Adrenal gland (tissue), 12 donors: ENCODE measurements around the gene ASTN2. TPM values are rescaled to one million over a fixed set of nuclear protein-coding genes. Genes with fewer than 3 reads are reported as not detected.

ENCODE experiments used
- DNase-seq, 7 donors: peaks; one replicate each; pipeline ENCODE4 v3.0.0-alpha.2; 2019 to 2020
- H3K27ac ChIP-seq, 5 donors: fragments of 200-600 bp; sonication (generic) in 4 of 5; 1 replicate in 3 of 5; 2 replicates in 2 of 5; pipeline versions ENCODE4 v1.5.1 to v1.8.0; 2016 to 2020; ENCODE audit warnings: mild to moderate bottlenecking in 1 of 5
- H3K27me3 ChIP-seq: fragments of 200-600 bp; 2 replicates; pipeline ENCODE4 v1.8.0; 2021
- H3K36me3 ChIP-seq, 2 donors: fragments of 200-600 bp; replicated peaks in 1 of 2; 1 replicate in 1 of 2; 2 replicates in 1 of 2; pipeline versions ENCODE4 v1.5.1 to v1.8.0; 2018 to 2022
- H3K4me1 ChIP-seq, 2 donors: fragments of 200-600 bp; replicated peaks in 1 of 2; 1 replicate in 1 of 2; 2 replicates in 1 of 2; pipeline versions ENCODE4 v1.5.1 to v1.8.0; 2018 to 2021
- H3K4me3 ChIP-seq, 4 donors: fragments of 200-600 bp; sonication (generic) in 3 of 4; one replicate each; pipeline ENCODE4 v1.5.1; 2016 to 2018
- H3K9me3 ChIP-seq, 3 donors: fragments of 200-600 bp; sonication (generic) in 1 of 3; replicated peaks in 1 of 3; 1 replicate in 2 of 3; 2 replicates in 1 of 3; pipeline versions ENCODE4 v1.5.1 to v1.8.0; 2016 to 2021
- CTCF ChIP-seq, 6 experiments: fragments of 450-650 bp in 4 of 6; fragments of 200-600 bp in 2 of 6; sonication (generic) in 1 of 6; IDR thresholded peaks; 1 replicate in 5 of 6; 2 replicates in 1 of 6; pipeline versions ENCODE4 v1.5.1 to v1.8.0; 2016 to 2021; ENCODE audit warnings: antibody characterized with exemption in 6 of 6, mild to moderate bottlenecking in 2 of 6, moderate library complexity in 1 of 6
- POLR2A ChIP-seq, 2 donors: fragments of 450-650 bp; IDR thresholded peaks; one replicate each; pipeline ENCODE4 v1.6.1; 2017; ENCODE audit warnings: antibody characterized with exemption in 2 of 2, mild to moderate bottlenecking in 2 of 2, moderate library complexity in 1 of 2
- WGBS, 4 donors: extraction: QIAGEN DNeasy Blood & Tissue Kit in 2 of 4; methylation state at CpG; one replicate each; pipeline versions ENCODE4 v1.1.5 to v1.1.7; 2013 to 2017; 5-methylcytosine and 5-hydroxymethylcytosine counted together
- intact Hi-C, 2 donors: fragments of 100-400 bp; cut with DNase I; formaldehyde crosslinking; loops; one replicate each; pipeline versions ENCODE4 v1.14.1 to v1.15.0; 2022 to 2023
- polyA plus RNA-seq, 3 donors: library from polyadenylated mRNA; stranded (reverse); fragments of 200-250 nt in 2 of 3; fragments of 350-450 nt in 1 of 3; fragmentation: Illumina TruSeq in 1 of 3; extraction: RNeasy Lipid Tissue Mini Kit (QIAGEN cat#74804) in 1 of 3; gene quantifications; one replicate each; pipeline ENCODE4 v1.2.3, GENCODE V29; 2013 to 2014
- total RNA-seq, 9 donors: library from RNA; depleted of rRNA in 4 of 9; stranded (reverse); fragments of >200 nt in 4 of 9; fragments of 120-200 nt in 1 of 9; fragmentation: NEBNext Ultra II Directional in 1 of 9; extraction: Animal tissue kit (Norgen Biotek cat#: 25700) in 1 of 9; gene quantifications; one replicate each; pipeline versions ENCODE4 v1.1.0 to v1.2.4, GENCODE V29; 2013 to 2023
- donor health status: healthy with polysubstance abuse.
- donor health status: Bipolar disorder and iron deficiency.
- donor health status: DM: yes; HTN: yes; CAD: no.
- donor health status: DM: no; HTN: no; CAD: no.
- donor health status: DM: no; HTN: no; CAD: no.
- donor health status: DM: yes; HTN: yes; CAD: no.

The ASTN2 gene
- total and polyA plus RNA-seq, 12 donors, result 2.5 to 15.6 (median 6.8) TPM

DNA sequence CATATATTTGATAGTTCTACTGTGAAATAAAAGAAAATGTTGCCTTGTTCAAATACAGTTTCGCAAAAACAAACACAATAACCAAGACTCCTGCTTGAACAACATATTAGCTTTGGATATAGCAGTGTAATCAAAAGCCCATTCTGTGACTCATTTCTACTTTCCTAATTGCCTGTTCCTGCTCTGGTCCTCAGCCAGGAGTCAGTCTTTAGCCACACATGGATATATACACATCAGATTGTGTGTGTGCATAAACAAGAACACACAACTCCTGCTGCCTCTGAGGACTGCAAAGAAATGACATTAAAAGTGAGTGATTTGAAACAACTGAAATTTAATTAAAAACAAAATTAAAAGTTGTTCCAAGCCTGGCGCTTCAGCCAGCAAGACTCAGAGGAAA lies 393.0 kb downstream of the ASTN2 start:
- DNase-seq, result no peak
- 78 to 91% (median 84%) methylated on average over 2 of the region's 2 CpGs for WGBS, 4 donors

DNA sequence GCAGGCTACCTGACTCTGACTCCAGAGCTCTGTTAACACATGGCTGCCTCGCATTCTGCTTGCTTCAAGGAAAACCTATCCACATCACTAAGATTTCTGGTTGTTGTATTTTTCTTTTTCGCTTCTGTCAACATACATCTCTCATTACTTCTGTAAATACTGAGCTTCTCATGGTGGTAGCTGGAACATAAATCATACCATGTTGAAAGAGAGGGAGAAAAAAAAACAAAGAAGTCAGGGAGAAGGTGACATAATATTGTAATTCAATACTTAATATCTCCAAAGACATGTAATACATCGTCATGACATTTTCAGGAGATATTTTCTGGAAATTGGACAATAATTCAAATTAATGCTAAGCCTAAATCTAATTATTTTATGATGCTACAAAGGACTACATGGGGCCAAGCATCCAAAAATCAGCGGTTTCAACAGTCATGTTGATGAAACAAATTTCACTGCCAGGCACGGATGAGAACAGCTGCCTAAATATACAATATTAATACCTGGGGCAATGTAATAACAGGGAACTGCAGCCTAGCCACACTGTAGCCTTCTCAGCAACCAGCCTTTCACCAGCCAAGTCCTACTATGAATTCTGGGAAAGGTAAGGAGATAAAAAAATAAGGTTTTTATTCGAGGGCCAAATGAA lies 395.8 kb downstream of the ASTN2 start:
- Histone ChIP-seq H3K27me3 (no peaks in the 10 kb centered on the region), H3K36me3 (no peaks in the 10 kb centered on the region), H3K4me3 (no peak overlapping the region), H3K27ac (no peak overlapping the region), H3K4me1 (no peaks in the 10 kb centered on the region), H3K9me3 (no peaks in the 10 kb centered on the region)
- peak in 2 of 7 donors; percentile 21 to 58 for DNase-seq
- intact Hi-C loops, result no loop called here
- WGBS, 4 donors, result 37 to 41% (median 38%) methylated on average over 6 of the region's 6 CpGs
- TF ChIP-seq POLR2A (IDR thresholded peaks at IDR 0.05), result no peak
- TF ChIP-seq CTCF (IDR thresholded peaks at IDR 0.05), result no peak

More for the DNA sequence above, 393.0 kb downstream of the ASTN2 start:
- Histone ChIP-seq H3K36me3 (no peaks in the 10 kb centered on the region), H3K27ac (no peak overlapping the region), H3K4me3 (no peak overlapping the region), H3K27me3 (no peaks in the 10 kb centered on the region), H3K4me1 (no peaks in the 10 kb centered on the region), H3K9me3 (no peaks in the 10 kb centered on the region)
- intact Hi-C loops, result no loop called here
- TF ChIP-seq CTCF (IDR thresholded peaks at IDR 0.05) (no peak), POLR2A (IDR thresholded peaks at IDR 0.05) (no peak)

GRCh38 chr9:117017414-117017985 lies 397.4 kb downstream of the ASTN2 start:
- Histone ChIP-seq H3K27ac (no peak overlapping the region), H3K27me3 (no peaks in the 10 kb centered on the region), H3K4me3 (no peak overlapping the region), H3K36me3 (no peaks in the 10 kb centered on the region), H3K9me3 (no peaks in the 10 kb centered on the region), H3K4me1 (no peaks in the 10 kb centered on the region)
- intact Hi-C loops, result no loop called here
- TF ChIP-seq CTCF (IDR thresholded peaks at IDR 0.05) (no peak), POLR2A (IDR thresholded peaks at IDR 0.05) (no peak)
- 31 to 58% (median 42%) methylated on average over 3 of the region's 3 CpGs for WGBS, 4 donors
- no peak for DNase-seq

DNA sequence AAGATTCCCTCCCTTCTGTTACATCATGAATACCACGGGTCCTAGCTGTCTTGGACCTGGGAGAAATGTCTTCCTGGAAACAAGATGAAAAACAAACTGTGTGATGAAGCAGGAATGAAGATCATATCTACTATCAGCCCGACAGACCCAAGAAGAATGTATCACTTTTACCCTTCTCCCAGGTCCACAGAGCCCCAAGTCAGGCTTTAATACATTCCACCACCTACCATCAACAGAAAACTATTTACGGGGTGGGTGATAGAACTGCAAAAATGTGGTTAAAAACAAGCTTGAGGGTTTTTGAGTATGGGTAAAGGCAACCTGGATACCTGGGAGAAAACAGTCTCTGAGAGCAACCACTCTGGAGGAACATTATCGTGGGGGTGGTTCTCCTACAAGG lies 400.8 kb downstream of the ASTN2 start:
- 63 to 76% (median 68%) methylated on average over 4 of the region's 4 CpGs for WGBS, 4 donors
- intact Hi-C loops, result no loop called here
- no peak for DNase-seq

More for the DNA sequence above, 400.8 kb downstream of the ASTN2 start:
- Histone ChIP-seq H3K27ac (no peak overlapping the region), H3K36me3 (no peaks in the 10 kb centered on the region), H3K4me3 (no peak overlapping the region), H3K4me1 (no peaks in the 10 kb centered on the region), H3K9me3 (no peaks in the 10 kb centered on the region), H3K27me3 (no peaks in the 10 kb centered on the region)
- TF ChIP-seq POLR2A (IDR thresholded peaks at IDR 0.05), result no peak
- no peak for TF ChIP-seq CTCF (IDR thresholded peaks at IDR 0.05)
